Sigmoid colon (tissue), 7 donors: Measurements from ENCODE around the gene HOXA11. TPM values are rescaled to one million over a fixed set of nuclear protein-coding genes. Genes with fewer than 3 reads are reported as not detected.

Source experiments
- DNase-seq: peaks from one replicate; pipeline ENCODE4 v3.0.0-alpha.2; 2019
- H3K27ac ChIP-seq, 4 donors: fragments of 200-600 bp; sonication (generic); one replicate each; pipeline ENCODE4 v1.5.1; 2016 to 2019; ENCODE audit warnings: mild to moderate bottlenecking in 1 of 4
- H3K27me3 ChIP-seq, 3 donors: fragments of 200-600 bp; sonication (generic); one replicate each; pipeline ENCODE4 v1.5.1; 2019; ENCODE audit warnings: mild to moderate bottlenecking in 1 of 3
- H3K36me3 ChIP-seq, 4 donors: fragments of 200-600 bp; sonication (generic); one replicate each; pipeline ENCODE4 v1.5.1; 2016 to 2019
- H3K4me1 ChIP-seq, 4 donors: fragments of 200-600 bp; sonication (generic); one replicate each; pipeline ENCODE4 v1.5.1; 2017 to 2019
- H3K4me3 ChIP-seq, 4 donors: fragments of 200-600 bp; sonication (generic); one replicate each; pipeline ENCODE4 v1.5.1; 2017 to 2019; ENCODE audit warnings: mild to moderate bottlenecking in 2 of 4, moderate library complexity in 1 of 4
- H3K9me3 ChIP-seq, 4 donors: fragments of 200-600 bp in 3 of 4; sonication (generic) in 3 of 4; one replicate each; pipeline versions ENCODE4 v1.5.1 to v1.6.1; 2013 to 2019
- CTCF ChIP-seq, 4 experiments: fragments of 450-650 bp in 3 of 4; fragments of 200-600 bp in 1 of 4; IDR thresholded peaks; one replicate each; pipeline ENCODE4 v1.5.1; 2016 to 2019; ENCODE audit warnings: antibody characterized with exemption in 4 of 4, mild to moderate bottlenecking in 3 of 4, moderate library complexity in 2 of 4
- EP300 ChIP-seq, 4 donors: sonication (generic); formaldehyde crosslinking; IDR thresholded peaks; one replicate each; pipeline ENCODE4 v1.6.1; 2017; ENCODE audit warnings: antibody characterized with exemption in 4 of 4
- POLR2A ChIP-seq, 2 donors: fragments of 450-650 bp; IDR thresholded peaks; one replicate each; pipeline ENCODE4 v1.6.1; 2016; ENCODE audit warnings: antibody characterized with exemption in 2 of 2, mild to moderate bottlenecking in 2 of 2, moderate library complexity in 2 of 2
- POLR2AphosphoS5 ChIP-seq, 4 donors: sonication (generic); formaldehyde crosslinking; IDR thresholded peaks; one replicate each; pipeline ENCODE4 v1.6.1; 2017; ENCODE audit warnings: antibody characterized with exemption in 4 of 4
- WGBS, 2 donors: extraction: QIAGEN DNeasy Blood & Tissue Kit; methylation state at CpG; one replicate each; pipeline ENCODE4 v1.1.7; 2013; 5-methylcytosine and 5-hydroxymethylcytosine counted together
- intact Hi-C: fragments of 100-400 bp; cut with DNase I; formaldehyde crosslinking; loops from one replicate; pipeline ENCODE4 v1.15.1; 2023
- polyA plus RNA-seq, 3 donors: library from polyadenylated mRNA; stranded (reverse); fragments of 200-250 nt; gene quantifications; one replicate each; pipeline ENCODE4 v1.2.3, GENCODE V29; 2013
- total RNA-seq, 4 donors: library from RNA; depleted of rRNA; stranded (reverse); fragments of >200 nt; gene quantifications; one replicate each; pipeline ENCODE4 v1.1.0, GENCODE V29; 2016
- donor health status: healthy with polysubstance abuse.
- donor health status: Bipolar disorder and iron deficiency.
- donor health status: healthy.

Gene HOXA11
- total and polyA plus RNA-seq, 7 donors: 3.0 to 25.0 (median 18.7) TPM

- Histone ChIP-seq H3K27ac (peak overlapping the region in 2 of 4 donors; percentile 33 to 51), H3K4me3 (no peak overlapping the region), H3K4me1 (peaks cover 0 to 38% (median 29%) of the 10 kb centered on the region in 4 donors), H3K9me3 (no peaks in the 10 kb centered on the region), H3K27me3 (peaks cover 17 to 74% (median 19%) of the 10 kb centered on the region in 3 donors), H3K36me3 (no peaks in the 10 kb centered on the region)
- TF ChIP-seq POLR2AphosphoS5 (IDR thresholded peaks at IDR 0.05) (no peak), CTCF (IDR thresholded peaks at IDR 0.05) (no peak)
- no peak for DNase-seq
- WGBS, 2 donors: 7 to 26% methylated on average over 10 of the region's 10 CpGs
- intact Hi-C loops: loop anchor here (5.0 to 10.0 kb wide), 3 partner anchors 539 to 1201 kb away; partner anchors contain the start of gene TAX1BP1
These were observed 18.4 kb upstream of the HOXA11 start for GRCh38 chr7:27203365-27203953.

- no peaks in the 10 kb centered on the region for H3K36me3 ChIP-seq
- peaks cover 17 to 79% (median 19%) of the 10 kb centered on the region in 3 donors for H3K27me3 ChIP-seq
These were observed 17.8 kb upstream of the HOXA11 start for GRCh38 chr7:27202862-27203134.

GRCh38 chr7:27202018-27202861 lies 17.2 kb upstream of the HOXA11 start:
- H3K4me3 ChIP-seq: no peak overlapping the region
- intact Hi-C loops: loop anchor here (5.0 to 10.0 kb wide), 3 partner anchors 540 to 1203 kb away; partner anchors contain the start of gene TAX1BP1
- TF ChIP-seq CTCF (IDR thresholded peaks at IDR 0.05): no peak
- TF ChIP-seq POLR2AphosphoS5 (IDR thresholded peaks at IDR 0.05): no peak
- no peak for TF ChIP-seq POLR2A (IDR thresholded peaks at IDR 0.05)
- no peak for TF ChIP-seq EP300 (IDR thresholded peaks at IDR 0.05)
- peak overlapping the region in 2 of 4 donors; percentile 97 to 98 for H3K27ac ChIP-seq
- peaks cover 17 to 78% (median 19%) of the 10 kb centered on the region in 3 donors for H3K27me3 ChIP-seq
- peaks cover 0 to 45% (median 34%) of the 10 kb centered on the region in 4 donors for H3K4me1 ChIP-seq
- H3K36me3 ChIP-seq: no peaks in the 10 kb centered on the region
- 6 to 27% methylated on average over 30 of the region's 30 CpGs for WGBS, 2 donors
- DNase-seq: no peak
- no peaks in the 10 kb centered on the region for H3K9me3 ChIP-seq

More at GRCh38 chr7:27202862-27203134, 17.8 kb upstream of the HOXA11 start:
- intact Hi-C loops: loop anchor here (5.0 to 10.0 kb wide), 3 partner anchors 540 to 1202 kb away; partner anchors contain the start of gene TAX1BP1
- Histone ChIP-seq H3K4me1 (peaks cover 0 to 44% (median 32%) of the 10 kb centered on the region in 4 donors), H3K27ac (peak overlapping the region in 2 of 4 donors; percentile 33 to 51), H3K4me3 (no peak overlapping the region), H3K9me3 (no peaks in the 10 kb centered on the region)
- DNase-seq: no peak
- WGBS, 2 donors: 13 to 18% methylated on average over 3 of the region's 3 CpGs
- no peak for TF ChIP-seq POLR2A (IDR thresholded peaks at IDR 0.05)
- TF ChIP-seq CTCF (IDR thresholded peaks at IDR 0.05): no peak
- TF ChIP-seq POLR2AphosphoS5 (IDR thresholded peaks at IDR 0.05): no peak
- no peak for TF ChIP-seq EP300 (IDR thresholded peaks at IDR 0.05)

- Histone ChIP-seq H3K4me3 (peak overlapping the region in 2 of 4 donors; percentile 65 to 76), H3K36me3 (no peaks in the 10 kb centered on the region), H3K27me3 (peaks cover 17 to 72% (median 19%) of the 10 kb centered on the region in 3 donors), H3K27ac (peak overlapping the region in 2 of 4 donors; percentile 97 to 98), H3K9me3 (no peaks in the 10 kb centered on the region), H3K4me1 (peaks cover 0 to 52% (median 34%) of the 10 kb centered on the region in 4 donors)
- no peak for DNase-seq
- 12 to 23% methylated on average over 4 of the region's 4 CpGs for WGBS, 2 donors
- TF ChIP-seq CTCF (IDR thresholded peaks at IDR 0.05) (no peak), EP300 (IDR thresholded peaks at IDR 0.05) (no peak), POLR2A (IDR thresholded peaks at IDR 0.05) (no peak), POLR2AphosphoS5 (IDR thresholded peaks at IDR 0.05) (no peak)
- intact Hi-C loops: loop anchor here (5.0 to 10.0 kb wide), 3 partner anchors 541 to 1203 kb away; partner anchors contain the start of gene TAX1BP1
These were observed 16.6 kb upstream of the HOXA11 start for GRCh38 chr7:27201580-27202017.
